GM18868 (cell line): Measurements from ENCODE around the gene NOTCH3.

Source experiments
- ATAC-seq: cut with Tn5 transposase; IDR thresholded peaks from one replicate; pipeline ENCODE4 v1.9.1; 2021; ENCODE audit warnings: mild to moderate bottlenecking, moderate library complexity; ENCODE audit not compliant: unreplicated experiment

Gene NOTCH3

DNA sequence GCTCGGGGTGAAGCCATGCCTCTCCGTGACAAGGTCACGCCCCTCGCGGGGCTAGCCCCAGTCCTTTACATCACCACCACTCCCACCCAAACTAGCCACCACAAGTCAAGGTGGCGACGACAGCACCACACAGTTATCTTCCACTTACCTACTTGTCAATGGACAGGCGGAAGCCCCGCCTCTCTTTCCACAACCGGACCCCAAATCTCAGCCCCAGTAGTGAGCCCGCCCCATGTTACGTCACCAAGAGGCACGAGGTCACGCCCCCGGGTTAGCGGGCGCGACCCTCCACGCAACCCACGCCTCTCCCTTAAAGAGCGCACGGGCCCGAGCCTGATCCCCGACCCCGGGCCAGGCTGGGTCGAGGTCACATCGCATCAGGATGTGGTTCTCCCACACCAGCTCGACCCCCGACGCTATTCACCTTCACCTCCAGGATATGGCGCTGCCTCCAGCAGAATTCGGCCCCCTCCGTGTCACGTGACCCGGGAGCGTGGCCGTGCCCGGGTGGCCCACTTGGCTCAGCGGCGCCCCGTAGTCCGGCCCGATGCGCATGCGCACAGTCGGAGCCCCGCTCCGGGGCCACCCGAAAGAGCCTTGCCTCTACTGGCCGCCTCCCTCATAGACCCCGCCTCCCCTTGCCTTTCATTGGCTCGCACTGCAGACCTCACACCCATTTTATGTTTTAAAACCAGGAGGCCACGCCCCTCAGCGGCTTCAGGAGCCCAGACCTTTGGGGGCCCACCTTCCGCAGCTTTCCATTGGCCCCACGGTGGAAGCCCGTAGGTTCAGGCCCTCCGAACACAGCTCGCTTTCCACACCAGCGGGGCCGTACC lies 75.3 kb downstream of the NOTCH3 start:
- peak; percentile 85 for ATAC-seq

DNA sequence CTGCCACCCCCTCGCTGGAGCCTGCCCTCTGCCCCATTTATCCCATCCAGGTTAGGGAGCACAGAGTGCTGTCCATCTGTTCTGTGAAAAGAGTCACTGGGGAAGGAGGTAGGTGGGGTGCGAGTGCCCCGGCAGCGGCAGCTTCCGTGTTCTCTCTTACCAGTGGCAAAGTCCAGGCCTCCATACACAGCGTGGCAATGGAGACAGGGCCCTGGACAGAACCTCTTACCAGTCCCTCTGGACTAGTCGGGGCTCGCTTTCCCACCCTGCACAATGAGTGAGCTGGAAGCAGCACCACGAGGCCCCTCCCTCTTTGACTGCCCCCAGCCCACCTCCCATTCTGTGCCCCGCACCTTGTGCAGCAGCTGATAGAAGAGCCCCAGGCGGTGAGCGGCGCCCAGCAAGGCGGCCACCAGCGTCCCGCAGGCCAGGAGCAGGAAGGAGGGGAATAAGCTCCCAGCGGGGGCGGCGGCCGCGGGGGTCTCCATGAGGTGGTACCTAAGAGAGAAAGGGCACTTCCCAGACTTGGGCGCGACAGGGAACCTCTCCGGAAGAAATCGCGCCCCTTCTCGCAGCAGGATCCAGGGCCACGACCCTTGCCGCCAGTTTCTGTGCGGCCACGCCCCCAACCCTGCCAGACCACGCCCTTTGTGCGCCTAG lies 76.1 kb downstream of the NOTCH3 start:
- ATAC-seq, result no peak

GRCh38 chr19:15123900-15124299 lies 76.9 kb downstream of the NOTCH3 start:
- no peak for ATAC-seq

DNA sequence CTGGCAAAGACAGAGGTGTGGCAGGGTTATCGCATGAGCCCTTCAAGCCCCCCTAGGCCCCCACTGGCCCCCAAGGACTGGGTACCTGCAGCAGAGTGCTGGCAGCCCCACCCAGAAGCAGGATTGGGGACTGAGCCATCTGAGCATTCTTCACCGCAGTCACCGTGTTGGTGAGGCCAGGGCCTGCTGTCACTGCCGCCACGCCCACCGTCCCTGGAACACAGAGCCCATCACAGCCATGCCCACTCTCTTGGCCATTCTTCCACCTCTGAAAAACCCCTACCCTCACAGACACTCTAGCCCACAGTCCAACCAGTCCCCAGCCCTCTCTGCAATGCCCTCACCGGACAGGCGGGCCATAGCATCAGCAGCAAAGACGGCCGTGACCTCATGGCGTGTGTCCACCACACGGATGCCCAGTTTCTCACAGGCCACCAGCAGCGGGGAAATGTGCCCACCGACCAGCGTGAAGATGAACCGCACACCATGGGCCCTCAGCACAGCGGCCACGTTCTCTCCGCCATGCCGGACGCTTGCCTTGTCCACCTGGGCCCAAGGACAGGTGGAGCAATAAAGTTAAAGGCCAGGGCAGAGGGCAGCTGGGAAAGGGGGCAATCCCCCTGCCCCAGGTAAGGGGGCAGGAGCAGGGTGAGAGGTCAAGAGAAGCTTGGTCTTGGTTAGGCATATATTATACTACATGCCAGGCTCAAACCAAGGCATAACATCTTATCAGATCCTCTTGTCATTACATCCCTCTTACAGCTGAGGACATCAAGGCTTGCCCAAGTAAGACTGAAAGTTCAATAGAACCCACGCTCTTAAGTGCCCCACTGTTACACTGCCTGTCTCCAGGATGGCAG lies 77.5 kb downstream of the NOTCH3 start:
- no peak for ATAC-seq

DNA sequence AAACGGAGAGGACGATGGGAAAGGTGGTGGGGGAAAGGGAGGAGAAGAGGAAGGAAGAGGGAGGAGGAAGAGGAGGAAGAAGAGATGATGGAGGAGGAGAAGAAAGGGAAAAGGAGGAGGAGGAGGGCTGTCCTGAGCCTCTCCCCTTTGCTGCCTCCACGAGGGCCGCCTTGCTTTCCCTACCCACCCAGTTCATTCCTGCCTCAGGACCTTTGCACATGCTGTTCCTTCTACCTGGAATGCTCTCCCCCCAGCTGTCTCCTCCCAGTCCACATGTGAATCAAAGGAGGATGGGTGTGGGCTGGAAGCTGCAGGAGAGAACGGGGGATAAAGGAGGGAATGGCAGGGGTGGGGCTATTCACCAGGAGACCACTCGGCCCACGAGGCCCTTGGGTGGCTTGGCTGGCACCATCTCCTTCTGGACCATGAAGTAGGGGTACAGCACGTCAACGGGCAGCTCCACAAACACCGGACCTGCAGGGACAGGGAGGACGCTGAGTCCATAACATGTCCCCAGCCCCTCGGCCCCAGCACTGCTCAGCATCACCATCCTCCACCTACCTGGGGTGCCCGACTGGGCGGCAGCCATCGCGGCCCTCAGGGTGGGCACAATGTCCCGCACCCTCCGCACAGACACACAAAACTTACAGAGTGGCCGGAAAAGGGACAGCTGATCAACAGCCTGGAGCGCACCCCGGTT lies 78.3 kb downstream of the NOTCH3 start:
- no peak for ATAC-seq

- no peak for ATAC-seq
Observed at GRCh38 chr19:15120135-15121026, 80.4 kb downstream of the NOTCH3 start.

GRCh38 chr19:15118789-15119494 lies 81.9 kb downstream of the NOTCH3 start:
- ATAC-seq, result no peak

- no peak for ATAC-seq
Observed at GRCh38 chr19:15118248-15118647, 82.5 kb downstream of the NOTCH3 start.

DNA sequence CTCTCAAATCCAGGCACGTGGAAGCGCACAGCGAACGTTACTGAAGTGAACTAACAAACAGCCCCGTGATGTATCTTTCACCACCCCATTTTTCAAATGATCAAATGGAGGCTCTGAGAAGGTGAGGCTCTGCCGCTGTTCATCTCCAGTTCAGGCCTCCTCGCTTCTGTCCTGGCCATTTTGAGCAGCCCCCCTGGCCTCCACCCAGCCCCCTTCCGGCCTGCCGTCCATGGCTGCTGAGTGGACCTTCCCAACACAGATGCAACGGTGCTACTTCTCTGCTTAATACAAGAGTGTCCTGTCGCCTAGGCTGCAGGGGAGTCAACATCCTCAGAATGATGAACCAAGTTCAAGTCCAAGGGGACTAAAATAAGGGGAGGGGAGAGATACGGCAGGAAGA lies 83.9 kb downstream of the NOTCH3 start:
- ATAC-seq, result no peak

- no peak for ATAC-seq
Observed at GRCh38 chr19:15115762-15116615, 84.8 kb downstream of the NOTCH3 start.

GRCh38 chr19:15115080-15115479 lies 85.7 kb downstream of the NOTCH3 start:
- ATAC-seq, result no peak

DNA sequence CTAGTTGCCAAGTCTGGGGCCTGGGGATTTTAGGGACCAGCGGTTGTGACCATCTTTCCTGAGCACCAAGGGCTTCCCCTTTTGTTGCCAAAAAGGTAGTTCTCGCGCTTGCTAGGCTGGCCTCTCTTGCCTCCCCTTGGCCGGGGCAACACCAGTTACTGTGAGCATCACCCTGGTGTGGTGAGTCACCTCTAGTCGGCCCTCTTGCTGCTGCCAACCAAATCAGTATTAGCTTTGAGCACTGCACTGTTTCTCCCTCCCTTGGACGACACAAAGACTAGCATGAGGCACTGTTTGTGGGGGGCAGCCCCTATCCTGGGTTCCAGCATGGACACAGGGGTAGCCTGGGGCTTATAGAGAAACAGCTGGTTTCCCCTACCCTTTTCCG lies 86.6 kb downstream of the NOTCH3 start:
- ATAC-seq, result no peak

DNA sequence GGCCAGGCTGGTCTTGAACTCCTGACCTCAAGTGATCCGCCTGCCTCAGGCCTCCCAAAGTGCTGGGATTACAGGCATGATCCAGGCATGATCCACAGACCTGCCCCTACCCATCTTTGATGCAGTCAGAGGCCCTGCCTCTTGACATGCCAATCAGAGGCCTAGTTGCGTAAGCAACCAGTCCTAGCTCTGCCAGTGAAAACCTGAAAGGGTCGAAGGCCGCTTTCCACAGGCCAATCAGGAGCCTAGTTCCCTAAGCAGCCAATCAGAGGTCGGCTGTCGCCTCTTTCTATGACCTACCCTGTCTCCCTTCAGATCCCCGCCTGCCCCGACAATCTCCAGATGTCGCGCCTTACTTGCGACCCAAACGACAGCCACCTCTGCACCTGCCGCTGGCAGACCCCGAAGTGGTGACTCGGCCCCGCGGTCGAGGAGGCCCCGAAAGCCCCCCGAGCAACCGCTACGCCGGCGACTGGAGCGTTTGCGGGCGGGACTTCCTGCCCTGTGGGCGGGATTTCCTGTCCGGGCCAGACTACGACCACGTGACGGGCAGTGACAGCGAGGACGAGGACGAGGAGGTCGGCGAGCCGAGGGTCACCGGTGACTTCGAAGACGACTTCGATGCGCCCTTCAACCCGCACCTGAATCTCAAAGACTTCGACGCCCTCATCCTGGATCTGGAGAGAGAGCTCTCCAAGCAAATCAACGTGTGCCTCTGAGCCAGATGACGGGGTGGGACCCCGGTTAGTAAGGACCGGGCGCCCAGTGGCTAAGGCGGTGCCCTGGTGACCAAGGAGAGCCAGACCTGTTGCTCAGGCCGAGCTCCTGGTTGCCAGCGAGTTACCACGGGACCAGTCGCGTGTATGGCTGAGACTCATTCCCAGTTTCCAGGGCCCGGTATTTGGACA lies 87.3 kb downstream of the NOTCH3 start:
- ATAC-seq, result no peak

DNA sequence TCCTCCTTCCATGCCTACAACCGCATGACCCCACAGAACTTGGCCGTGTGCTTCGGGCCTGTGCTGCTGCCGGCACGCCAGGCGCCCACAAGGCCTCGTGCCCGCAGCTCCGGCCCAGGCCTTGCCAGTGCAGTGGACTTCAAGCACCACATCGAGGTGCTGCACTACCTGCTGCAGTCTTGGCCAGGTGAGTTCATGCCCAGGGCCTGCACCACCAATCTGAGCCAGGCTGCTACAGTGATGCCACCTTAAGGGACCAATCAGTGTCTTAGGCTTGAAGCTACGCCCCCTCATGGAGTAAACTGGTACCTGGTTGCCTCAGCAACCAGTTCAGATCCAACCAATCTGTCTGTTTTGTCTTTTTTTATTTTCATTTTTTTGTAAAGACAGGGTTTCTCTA lies 88.4 kb downstream of the NOTCH3 start:
- ATAC-seq, result no peak

DNA sequence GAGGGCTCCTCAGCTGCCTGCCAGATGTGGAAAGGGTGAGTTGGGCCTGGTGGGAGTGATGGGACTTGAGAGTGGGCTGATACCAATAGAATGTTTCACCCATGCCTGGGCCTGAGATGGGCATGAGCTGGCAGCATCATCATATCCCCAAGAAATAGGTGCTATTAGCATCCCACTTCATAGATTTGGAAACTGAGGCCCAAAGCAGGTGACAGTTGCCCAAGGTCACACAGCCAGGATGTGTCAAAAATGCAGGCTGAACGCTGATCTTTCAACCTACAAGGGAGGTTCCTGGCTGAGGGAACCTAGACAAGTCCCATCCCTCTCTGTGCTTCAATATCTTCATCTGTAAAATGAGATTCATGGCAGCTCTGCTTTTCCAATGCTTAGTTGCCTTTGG lies 89.0 kb downstream of the NOTCH3 start:
- no peak for ATAC-seq

DNA sequence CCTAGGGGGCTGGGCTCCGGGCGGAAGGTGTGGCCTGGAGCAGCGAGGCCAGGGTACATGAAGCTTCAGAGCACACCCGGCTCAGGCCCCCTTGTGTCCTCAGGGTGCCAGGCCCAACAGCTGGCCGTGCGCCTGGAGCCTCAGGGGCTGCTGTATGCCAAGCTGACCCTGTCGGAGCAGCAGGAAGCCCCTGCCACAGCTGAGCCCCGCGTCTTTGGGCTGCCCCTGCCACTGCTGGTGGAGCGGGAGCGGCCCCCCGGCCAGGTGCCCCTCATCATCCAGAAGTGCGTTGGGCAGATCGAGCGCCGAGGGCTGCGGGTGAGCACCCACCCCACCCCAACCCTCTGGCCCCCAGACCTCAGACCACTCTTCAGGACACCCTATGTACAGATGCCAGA lies 90.4 kb downstream of the NOTCH3 start:
- ATAC-seq, result no peak

DNA sequence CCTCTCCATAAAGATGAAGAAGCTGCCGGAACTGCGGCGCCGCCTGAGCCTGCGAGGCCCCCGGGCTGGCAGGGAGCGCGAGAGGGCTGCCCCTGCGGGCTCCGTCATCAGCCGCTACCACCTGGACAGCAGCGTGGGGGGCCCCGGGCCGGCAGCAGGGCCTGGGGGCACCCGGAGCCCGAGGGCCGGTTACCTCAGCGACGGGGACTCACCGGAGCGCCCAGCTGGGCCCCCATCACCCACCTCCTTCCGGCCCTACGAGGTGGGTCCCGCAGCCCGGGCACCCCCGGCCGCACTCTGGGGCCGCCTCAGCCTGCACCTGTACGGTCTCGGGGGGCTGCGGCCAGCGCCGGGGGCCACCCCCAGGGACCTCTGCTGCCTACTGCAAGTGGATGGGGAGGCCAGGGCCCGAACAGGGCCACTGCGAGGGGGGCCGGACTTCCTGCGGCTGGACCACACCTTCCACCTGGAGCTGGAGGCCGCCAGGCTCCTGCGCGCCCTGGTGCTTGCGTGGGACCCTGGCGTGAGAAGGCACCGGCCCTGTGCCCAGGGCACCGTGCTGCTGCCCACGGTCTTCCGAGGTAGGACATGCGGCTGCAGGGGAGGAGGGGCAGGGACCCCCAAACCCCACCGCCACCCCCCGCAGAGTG lies 90.9 kb downstream of the NOTCH3 start:
- ATAC-seq, result no peak
